Mucosa of descending colon (tissue), 3 donors: ENCODE data around the gene FAM118B. TPM values are rescaled to one million over a fixed set of nuclear protein-coding genes. Genes with fewer than 3 reads are reported as not detected.

Experiments used
- ATAC-seq: fragments of 200-7000 bp; cut with Tn5 transposase; one replicate; pipeline ENCODE4 v1.9.1; 2020; ENCODE audit warnings: mild to moderate bottlenecking, moderate library complexity
- DNase-seq, 3 donors: peaks; one replicate each; pipeline ENCODE4 v3.0.0-alpha.2; 2020
- H3K36me3 ChIP-seq: fragments of 200-600 bp; one replicate; pipeline ENCODE4 v1.8.0; 2021; ENCODE audit warnings: low read depth, mild to moderate bottlenecking
- H3K4me1 ChIP-seq: fragments of 200-600 bp; one replicate; pipeline ENCODE4 v1.8.0; 2021; ENCODE audit warnings: low read depth, mild to moderate bottlenecking
- H3K4me3 ChIP-seq: fragments of 200-600 bp; one replicate; pipeline ENCODE4 v1.8.0; 2021; ENCODE audit warnings: mild to moderate bottlenecking
- H3K9me3 ChIP-seq: fragments of 200-600 bp; one replicate; pipeline ENCODE4 v1.8.0; 2021; ENCODE audit warnings: mild to moderate bottlenecking
- intact Hi-C, 2 donors: fragments of 100-400 bp; cut with DNase I in 1 of 2; cut with micrococcal nuclease in 1 of 2; formaldehyde crosslinking; loops; one replicate each; pipeline versions ENCODE4 v1.11.0 to v1.11.1; 2022; cut with DNase I, micrococcal nuclease
- total RNA-seq, 3 donors: library from RNA; stranded (reverse); fragmentation: NEBNext Ultra II Directional in 2 of 3; extraction: Animal tissue kit (Norgen Biotek cat#: 25700) in 2 of 3; gene quantifications; one replicate each; pipeline versions ENCODE4 v1.2.1 to v1.2.4, GENCODE V29; 2021 to 2023
- TF ChIP-seq, protein P1 (sequence below): fragments of 200-600 bp; IDR thresholded peaks from one replicate; pipeline ENCODE4 v1.8.0; 2022; ENCODE audit warnings: antibody characterized with exemption, mild to moderate bottlenecking
- donor health status: DM: no; HTN: no; CAD: no; lungs with moderate emphysema.
- donor health status: DM: no; HTN: no; CAD: no.
- donor health status: DM: no; HTN: yes; CAD: no.

FAM118B gene
- total RNA-seq, 3 donors from 2014 or later: 35.4 to 62.5 (median 48.5) TPM

DNA sequence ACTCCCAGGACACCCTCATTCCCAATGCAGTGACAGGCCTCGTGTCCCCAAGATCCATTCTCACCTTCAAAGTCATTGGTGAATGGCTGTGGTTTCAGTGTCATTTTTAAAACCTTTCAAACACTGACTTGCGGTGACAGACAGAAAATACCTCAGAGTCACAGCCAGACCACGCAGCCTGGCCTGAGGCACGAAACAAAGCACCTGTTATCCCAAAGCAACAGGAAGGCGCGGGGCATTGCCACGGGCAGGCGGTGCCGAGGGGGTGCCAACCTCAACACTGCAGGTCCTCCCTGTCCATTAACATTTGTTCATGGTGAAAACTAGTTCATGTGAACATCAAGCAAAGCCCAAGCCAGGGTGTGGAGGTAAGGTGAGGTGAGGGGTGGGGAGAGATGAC is 38.3 kb upstream of the FAM118B start:
- ATAC-seq (no peak), DNase-seq (no peak)
- Histone ChIP-seq H3K4me1 (no peaks in the 10 kb centered on the region), H3K36me3 (no peaks in the 10 kb centered on the region), H3K9me3 (no peaks in the 10 kb centered on the region), H3K4me3 (no peak overlapping the region)
- TF ChIP-seq, protein P1, sequence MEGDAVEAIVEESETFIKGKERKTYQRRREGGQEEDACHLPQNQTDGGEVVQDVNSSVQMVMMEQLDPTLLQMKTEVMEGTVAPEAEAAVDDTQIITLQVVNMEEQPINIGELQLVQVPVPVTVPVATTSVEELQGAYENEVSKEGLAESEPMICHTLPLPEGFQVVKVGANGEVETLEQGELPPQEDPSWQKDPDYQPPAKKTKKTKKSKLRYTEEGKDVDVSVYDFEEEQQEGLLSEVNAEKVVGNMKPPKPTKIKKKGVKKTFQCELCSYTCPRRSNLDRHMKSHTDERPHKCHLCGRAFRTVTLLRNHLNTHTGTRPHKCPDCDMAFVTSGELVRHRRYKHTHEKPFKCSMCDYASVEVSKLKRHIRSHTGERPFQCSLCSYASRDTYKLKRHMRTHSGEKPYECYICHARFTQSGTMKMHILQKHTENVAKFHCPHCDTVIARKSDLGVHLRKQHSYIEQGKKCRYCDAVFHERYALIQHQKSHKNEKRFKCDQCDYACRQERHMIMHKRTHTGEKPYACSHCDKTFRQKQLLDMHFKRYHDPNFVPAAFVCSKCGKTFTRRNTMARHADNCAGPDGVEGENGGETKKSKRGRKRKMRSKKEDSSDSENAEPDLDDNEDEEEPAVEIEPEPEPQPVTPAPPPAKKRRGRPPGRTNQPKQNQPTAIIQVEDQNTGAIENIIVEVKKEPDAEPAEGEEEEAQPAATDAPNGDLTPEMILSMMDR: no peak
- intact Hi-C loops: no loop called here

DNA sequence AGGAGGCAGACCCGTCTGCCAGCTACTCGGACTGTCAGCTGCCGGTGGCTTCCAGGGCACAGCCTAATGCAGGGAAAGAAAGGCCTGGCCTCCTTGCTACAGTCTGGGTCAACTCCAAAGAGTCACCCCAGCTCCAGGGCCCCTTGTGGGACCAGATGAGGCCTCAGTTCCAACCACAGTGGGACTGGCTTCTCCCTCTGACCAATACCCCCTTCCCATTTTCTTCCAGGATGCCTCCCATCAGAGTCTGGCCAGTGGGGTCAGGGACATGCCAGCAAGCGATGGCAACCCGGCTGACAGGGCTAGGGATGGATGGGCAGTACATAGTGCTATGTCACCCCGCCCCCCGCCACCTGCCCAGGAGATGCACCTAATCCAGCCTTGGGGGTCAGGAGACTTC is 36.8 kb upstream of the FAM118B start:
- TF ChIP-seq, protein P1: no peak
- no peak for ATAC-seq

DNA sequence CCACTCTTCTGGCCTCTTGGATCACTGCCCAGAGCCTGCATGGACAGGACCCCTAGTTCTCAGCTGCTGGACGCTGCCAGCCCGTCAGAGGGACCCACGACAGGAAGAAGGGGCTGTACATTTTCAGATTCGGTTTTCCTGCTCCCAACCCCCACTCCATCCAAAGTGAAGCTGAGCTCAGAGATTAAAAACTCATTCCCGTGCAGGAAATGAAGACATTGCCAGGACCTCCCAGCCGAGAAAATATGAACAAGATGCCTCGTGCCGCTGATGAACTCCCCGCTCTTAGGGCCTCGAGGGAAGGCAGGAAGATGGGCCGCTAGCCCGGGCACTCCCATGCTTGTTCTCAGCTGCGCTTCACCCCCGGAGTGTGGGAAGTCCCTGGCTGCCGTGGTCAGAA is 36.2 kb upstream of the FAM118B start:
- no peaks in the 10 kb centered on the region for H3K36me3 ChIP-seq
- no peak for ATAC-seq
- H3K4me1 ChIP-seq: no peaks in the 10 kb centered on the region
- no peaks in the 10 kb centered on the region for H3K9me3 ChIP-seq
- intact Hi-C loops: no loop called here
- TF ChIP-seq, protein P1: no peak
- DNase-seq: no peak
- no peak overlapping the region for H3K4me3 ChIP-seq

More for the DNA sequence above, 36.8 kb upstream of the FAM118B start:
- no peak for DNase-seq
- intact Hi-C loops: no loop called here
- no peaks in the 10 kb centered on the region for H3K9me3 ChIP-seq
- no peaks in the 10 kb centered on the region for H3K4me1 ChIP-seq
- no peaks in the 10 kb centered on the region for H3K36me3 ChIP-seq
- H3K4me3 ChIP-seq: no peak overlapping the region

DNA sequence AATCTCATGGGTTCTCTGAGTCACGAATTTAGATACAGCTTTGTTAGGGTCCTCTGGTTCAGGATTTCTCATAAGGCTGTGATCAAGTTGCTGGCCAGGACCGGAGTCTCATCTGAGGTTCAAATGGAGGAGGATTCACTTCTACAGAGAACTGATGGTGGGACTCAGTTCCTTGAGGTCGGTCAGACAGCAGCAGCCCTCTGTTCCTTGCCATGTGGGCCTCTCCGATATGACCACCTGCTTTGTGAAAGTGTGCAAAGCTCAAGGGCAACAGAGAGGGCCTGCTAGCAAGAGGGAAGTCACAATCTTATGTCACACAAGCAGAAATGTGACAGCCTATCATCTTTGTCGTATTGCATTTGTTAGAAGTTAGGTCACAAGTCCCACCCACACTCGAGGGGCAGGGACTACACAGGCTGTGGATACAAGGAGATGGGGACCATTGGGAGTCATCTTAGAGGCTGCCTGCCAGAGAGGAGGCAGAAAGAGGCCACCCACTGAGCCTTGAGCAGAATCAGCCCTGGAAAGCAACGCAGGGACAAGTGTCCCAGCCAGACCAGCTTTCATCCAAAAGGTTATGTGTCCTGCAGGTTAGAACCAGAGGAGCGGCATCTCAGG is 34.6 kb upstream of the FAM118B start:
- DNase-seq: no peak
- Histone ChIP-seq H3K9me3 (no peaks in the 10 kb centered on the region), H3K36me3 (no peaks in the 10 kb centered on the region), H3K4me3 (no peak overlapping the region), H3K4me1 (no peaks in the 10 kb centered on the region)
- intact Hi-C loops: no loop called here
- TF ChIP-seq, protein P1: no peak
- no peak for ATAC-seq

DNA sequence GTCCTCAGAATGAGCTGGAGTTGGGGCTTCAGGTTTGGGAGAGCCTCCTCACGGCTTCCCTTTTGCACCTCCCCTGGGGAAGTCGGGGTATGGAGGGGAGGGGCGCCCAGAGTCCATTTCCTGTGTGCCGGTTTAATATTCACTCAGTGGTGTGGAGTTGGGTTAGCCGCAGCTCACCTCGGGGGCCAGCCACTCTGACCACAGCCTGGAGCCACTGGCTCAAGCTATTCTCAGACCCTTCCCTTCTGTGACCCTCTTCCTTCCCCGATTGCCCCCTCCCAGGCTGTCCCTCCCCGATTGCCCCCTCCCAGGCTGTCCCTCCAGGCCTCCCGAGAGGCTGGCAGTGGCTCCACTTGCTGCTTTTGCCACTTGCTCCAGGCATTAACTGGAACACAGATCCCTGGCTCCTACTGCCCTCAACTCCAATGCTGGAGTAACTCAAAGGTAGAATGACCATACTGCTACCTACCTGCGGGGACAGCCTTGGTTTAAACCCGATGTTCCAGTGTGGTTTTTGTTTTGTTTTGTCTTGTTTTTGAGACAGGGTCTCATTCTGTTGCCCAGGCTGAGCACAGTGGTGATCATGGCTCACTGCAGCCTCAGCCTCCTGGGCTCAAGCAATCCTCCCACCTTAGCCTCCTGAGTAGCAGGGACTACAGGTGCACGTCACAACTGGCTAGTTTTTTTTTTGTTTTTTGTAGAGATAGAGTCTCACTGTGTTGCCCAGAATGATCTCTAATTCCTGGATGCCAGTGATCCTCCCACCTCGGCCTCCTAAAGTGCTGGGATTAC is 29.4 kb upstream of the FAM118B start:
- TF ChIP-seq, protein P1: no peak
- intact Hi-C loops: no loop called here
- Histone ChIP-seq H3K4me1 (peaks cover 3% of the 10 kb centered on the region), H3K4me3 (no peak overlapping the region), H3K36me3 (no peaks in the 10 kb centered on the region), H3K9me3 (no peaks in the 10 kb centered on the region)
- DNase-seq (no peak), ATAC-seq (no peak)
